HG03460 (cell line): ENCODE measurements around the gene HEYL.

Experiments
- ATAC-seq: cut with Tn5 transposase; IDR thresholded peaks from one replicate; pipeline ENCODE4 v1.9.1; 2021; ENCODE audit not compliant: unreplicated experiment

Gene HEYL

GRCh38 chr1:39668111-39668510, 28.7 kb upstream of the HEYL start:
- ATAC-seq = no peak

- ATAC-seq = peak; percentile 85
These were observed 27.3 kb upstream of the HEYL start for GRCh38 chr1:39666772-39667171.

GRCh38 chr1:39663559-39663958, 24.1 kb upstream of the HEYL start:
- ATAC-seq = no peak

- ATAC-seq = no peak
These were observed 23.4 kb upstream of the HEYL start for GRCh38 chr1:39662861-39663260.

- no peak for ATAC-seq
These were observed 20.1 kb upstream of the HEYL start for GRCh38 chr1:39659538-39659937.

- no peak for ATAC-seq
These were observed 19.7 kb upstream of the HEYL start for GRCh38 chr1:39659110-39659509.

GRCh38 chr1:39657923-39658485, 18.6 kb upstream of the HEYL start:
- no peak for ATAC-seq

- no peak for ATAC-seq
These were observed 18.0 kb upstream of the HEYL start for GRCh38 chr1:39657402-39657801.

GRCh38 chr1:39656391-39656790, 16.9 kb upstream of the HEYL start:
- no peak for ATAC-seq

- no peak for ATAC-seq
These were observed 16.3 kb upstream of the HEYL start for GRCh38 chr1:39655578-39656268.

- no peak for ATAC-seq
These were observed 14.8 kb upstream of the HEYL start for GRCh38 chr1:39654291-39654690.

- no peak for ATAC-seq
These were observed 14.1 kb upstream of the HEYL start for GRCh38 chr1:39653546-39654031.

GRCh38 chr1:39652554-39652953, 13.1 kb upstream of the HEYL start:
- no peak for ATAC-seq

GRCh38 chr1:39652105-39652504, 12.7 kb upstream of the HEYL start:
- no peak for ATAC-seq

- ATAC-seq = no peak
These were observed 11.0 kb upstream of the HEYL start for GRCh38 chr1:39650431-39650830.

GRCh38 chr1:39649636-39650185, 10.3 kb upstream of the HEYL start:
- no peak for ATAC-seq

GRCh38 chr1:39648496-39648895, 9.1 kb upstream of the HEYL start:
- ATAC-seq = no peak

GRCh38 chr1:39647247-39647646, 7.8 kb upstream of the HEYL start:
- no peak for ATAC-seq

GRCh38 chr1:39646232-39647081, 7.0 kb upstream of the HEYL start:
- ATAC-seq = no peak

GRCh38 chr1:39645411-39646043, 6.1 kb upstream of the HEYL start:
- ATAC-seq = no peak

GRCh38 chr1:39643705-39644104, 4.3 kb upstream of the HEYL start:
- no peak for ATAC-seq
